NCI-H460 (cell line): ENCODE measurements around the gene CLCN7. TPM values are rescaled to one million over a fixed set of nuclear protein-coding genes. Genes with fewer than 3 reads are reported as not detected.
A peak's percentile ranks its signal among the peaks of the same experiment; 100 is the strongest.

Source experiments
- DNase-seq: peaks from one replicate; pipeline ENCODE4 v3.0.0-alpha.2; 2016; ENCODE audit warnings: low read depth; ENCODE audit errors: extremely low read depth
- total RNA-seq: library from RNA; depleted of rRNA; stranded (reverse); fragments of >200 nt; shearing (Covaris generic); gene quantifications from 2 replicates; pipeline ENCODE4 v1.2.3, GENCODE V29; 2014; rRNA removed

CLCN7 gene
- total RNA-seq, 1 experiment from 2014 or later = 62.0 TPM

GRCh38 chr16:1413684-1414531 lies 60.9 kb downstream of the CLCN7 start:
- DNase-seq = peak; percentile 30

- no peak for DNase-seq
These were observed 62.0 kb downstream of the CLCN7 start for GRCh38 chr16:1412847-1413246.

- DNase-seq = peak; percentile 80
These were observed 66.5 kb downstream of the CLCN7 start for GRCh38 chr16:1408171-1408837.

GRCh38 chr16:1407753-1408152 lies 67.1 kb downstream of the CLCN7 start:
- no peak for DNase-seq

GRCh38 chr16:1403733-1404132 lies 71.1 kb downstream of the CLCN7 start:
- no peak for DNase-seq

GRCh38 chr16:1403036-1403435 lies 71.8 kb downstream of the CLCN7 start:
- no peak for DNase-seq

- DNase-seq = no peak
These were observed 73.1 kb downstream of the CLCN7 start for GRCh38 chr16:1401758-1402154.

GRCh38 chr16:1401061-1401757 lies 73.6 kb downstream of the CLCN7 start:
- no peak for DNase-seq

GRCh38 chr16:1398826-1399581 lies 75.8 kb downstream of the CLCN7 start:
- no peak for DNase-seq

- no peak for DNase-seq
These were observed 76.5 kb downstream of the CLCN7 start for GRCh38 chr16:1398351-1398750.

GRCh38 chr16:1397779-1398178 lies 77.0 kb downstream of the CLCN7 start:
- no peak for DNase-seq

- no peak for DNase-seq
These were observed 79.3 kb downstream of the CLCN7 start for GRCh38 chr16:1395444-1396031.

Other genes with a start within 250 kb of the CLCN7 start
- not detected in 2 replicates for gene TPSG1, start 249.8 kb downstream of the CLCN7 start, total RNA-seq
- not detected in 2 replicates for gene TPSB2, start 244.8 kb downstream of the CLCN7 start, total RNA-seq
- gene TPSAB1, start 234.3 kb downstream of the CLCN7 start, total RNA-seq = not detected in 2 replicates
- not detected in 2 replicates for gene TPSD1, start 219.0 kb downstream of the CLCN7 start, total RNA-seq
- gene UBE2I, start 165.4 kb downstream of the CLCN7 start, total RNA-seq = 90.5 and 120 TPM in 2 replicates
- 0.29 and 0.89 TPM in 2 replicates for gene BAIAP3, start 141.4 kb downstream of the CLCN7 start, total RNA-seq
- 45.4 and 50.2 TPM in 2 replicates for gene TSR3, start 123.2 kb downstream of the CLCN7 start, total RNA-seq
- 32.2 and 33.0 TPM in 2 replicates for gene GNPTG, start 123.1 kb downstream of the CLCN7 start, total RNA-seq
- gene UNKL, start 60.3 kb downstream of the CLCN7 start, total RNA-seq = 29.2 and 31.0 TPM in 2 replicates
- 29.7 and 31.1 TPM in 2 replicates for gene UQCC4, start 54.3 kb downstream of the CLCN7 start, total RNA-seq
- gene PERCC1, start 44.0 kb downstream of the CLCN7 start, total RNA-seq = not detected in 2 replicates
- 0.42 and 0.61 TPM in 2 replicates for gene CCDC154, start 30.5 kb downstream of the CLCN7 start, total RNA-seq
- gene PTX4, start 13.9 kb upstream of the CLCN7 start, total RNA-seq = 0.15 TPM in 1 of 2 replicates, not detected in the other
- gene TELO2, start 18.3 kb upstream of the CLCN7 start, total RNA-seq = 7.8 and 8.1 TPM in 2 replicates
- gene TMEM204, start 58.6 kb upstream of the CLCN7 start, total RNA-seq = not detected in 2 replicates
- gene IFT140, start 137.0 kb upstream of the CLCN7 start, total RNA-seq = 8.5 and 14.4 TPM in 2 replicates
- gene CRAMP1, start 137.3 kb upstream of the CLCN7 start, total RNA-seq = 8.3 and 9.1 TPM in 2 replicates
- gene JPT2, start 203.3 kb upstream of the CLCN7 start, total RNA-seq = 41.6 and 44.8 TPM in 2 replicates
- gene MAPK8IP3, start 231.2 kb upstream of the CLCN7 start, total RNA-seq = 18.1 and 23.0 TPM in 2 replicates